Stimulated activated naive CD8-positive, alpha-beta T cell treated with anti-CD3 and anti-CD28 coated beads, Interleukin-15, Interleukin-2, amounts not matched to agents 100 U/mL and 50 U/mL, for 24 hours (primary cell): ENCODE results near the gene SHFL.
A peak's percentile ranks its signal among the peaks of the same experiment; 100 is the strongest.

Source experiments
- ATAC-seq: fragments of 150-1000 bp; cut with Tn5 transposase; one replicate; pipeline ENCODE4 v1.10.0; 2021
- DNase-seq: peaks from one replicate; pipeline ENCODE4 v3.0.0; 2021

The SHFL gene

GRCh38 chr19:10087296-10088061 is 1.4 kb downstream of the SHFL start:
- ATAC-seq: no peak
- DNase-seq: no peak

- DNase-seq: no peak
- ATAC-seq: no peak
Observed at GRCh38 chr19:10088949-10089554, 2.9 kb downstream of the SHFL start.

GRCh38 chr19:10089801-10090375 is 3.8 kb downstream of the SHFL start:
- no peak for ATAC-seq
- no peak for DNase-seq

GRCh38 chr19:10091370-10091687 is 5.2 kb downstream of the SHFL start:
- DNase-seq: no peak
- no peak for ATAC-seq

- no peak for ATAC-seq
- no peak for DNase-seq
Observed at GRCh38 chr19:10091895-10092641, 6.0 kb downstream of the SHFL start.

GRCh38 chr19:10092648-10093294 is 6.7 kb downstream of the SHFL start:
- ATAC-seq (no peak), DNase-seq (no peak)

- DNase-seq (no peak), ATAC-seq (no peak)
Observed at GRCh38 chr19:10093295-10094186, 7.4 kb downstream of the SHFL start.

- ATAC-seq: no peak
- no peak for DNase-seq
Observed at GRCh38 chr19:10095622-10095947, 9.5 kb downstream of the SHFL start.

GRCh38 chr19:10095948-10096614 is 10.0 kb downstream of the SHFL start:
- DNase-seq (peak; percentile 93), ATAC-seq (peak; percentile 90)

- ATAC-seq: no peak
- DNase-seq: no peak
Observed at GRCh38 chr19:10096615-10096963, 10.5 kb downstream of the SHFL start.

- ATAC-seq (no peak), DNase-seq (no peak)
Observed at GRCh38 chr19:10100163-10100785, 14.2 kb downstream of the SHFL start.

- no peak for DNase-seq
- ATAC-seq: no peak
Observed at GRCh38 chr19:10102787-10103236, 16.7 kb downstream of the SHFL start.

- DNase-seq (no peak), ATAC-seq (no peak)
Observed at GRCh38 chr19:10104130-10104513, 18.0 kb downstream of the SHFL start.

- ATAC-seq (peak; percentile 73), DNase-seq (peak; percentile 78)
Observed at GRCh38 chr19:10104665-10105508, 18.8 kb downstream of the SHFL start.

GRCh38 chr19:10105509-10106099 is 19.5 kb downstream of the SHFL start:
- ATAC-seq (peak; percentile 53), DNase-seq (peak; percentile 86)

- DNase-seq: peak; percentile 97
- peak; percentile 71 for ATAC-seq
Observed at GRCh38 chr19:10106100-10106936, 20.2 kb downstream of the SHFL start, which contains the start of gene PPAN. Gene PPAN (plus strand): TSS chr19:10106362. CDS start chr19:10106395, 33 bp downstream.

- DNase-seq: no peak
- no peak for ATAC-seq
Observed at GRCh38 chr19:10107254-10107653, 21.1 kb downstream of the SHFL start.

- ATAC-seq (no peak), DNase-seq (no peak)
Observed at GRCh38 chr19:10107817-10108367, 21.8 kb downstream of the SHFL start.
